Erythroblast (primary cell): ENCODE data around the gene TPSAB1.
A peak's percentile ranks its signal among the peaks of the same experiment; 100 is the strongest.

Source experiments
- GATA1 ChIP-seq: IDR thresholded peaks from 2 replicates; pipeline ENCODE4 v1.6.1; 2011; ENCODE audit warnings: low read depth, mild to moderate bottlenecking, control low read depth, low read length, moderate library complexity
- POLR2A ChIP-seq: IDR thresholded peaks from 2 replicates; pipeline ENCODE4 v1.6.1; 2011; ENCODE audit warnings: mild to moderate bottlenecking, low read length

DNA sequence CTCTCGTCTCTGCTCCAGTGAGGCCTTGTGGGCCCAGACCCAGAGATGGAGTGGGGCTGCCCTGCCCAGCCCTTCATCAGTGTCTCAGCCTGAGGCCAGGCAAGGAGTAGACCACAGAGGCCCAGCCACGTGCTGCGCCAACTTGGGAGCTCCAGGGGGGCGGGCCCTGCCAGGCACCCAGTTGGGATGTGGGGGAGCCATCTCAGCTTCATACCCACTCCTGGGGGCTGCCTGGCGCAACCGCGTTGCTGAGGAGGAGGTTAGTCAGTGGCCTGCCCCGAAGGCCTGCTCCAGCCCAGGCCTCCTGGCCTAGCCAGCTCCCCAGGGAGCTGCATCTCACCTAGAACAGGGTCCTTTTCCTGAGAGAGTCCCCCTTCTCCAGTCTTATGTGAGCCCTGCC, 27.3 kb upstream of the TPSAB1 start:
- TF ChIP-seq POLR2A (peak; percentile 64), GATA1 (no peak)
